NCI-H2081 (cell line): Measurements from ENCODE around the gene E2F8.

Experiments
- DNase-seq, 2 experiments: peaks; one replicate each; lab custom pipeline; 2025; lab: John Stamatoyannopoulos, UW

Gene E2F8

GRCh38 chr11:19187114-19187832, 53.5 kb downstream of the E2F8 start:
- no peak for DNase-seq

GRCh38 chr11:19185516-19186052, 55.2 kb downstream of the E2F8 start:
- DNase-seq, result no peak

GRCh38 chr11:19185036-19185435, 55.7 kb downstream of the E2F8 start:
- DNase-seq, result no peak

- no peak for DNase-seq
Measured at GRCh38 chr11:19183646-19184045, 57.1 kb downstream of the E2F8 start.

- DNase-seq, result no peak
Measured at GRCh38 chr11:19181531-19182261, 59.0 kb downstream of the E2F8 start.

GRCh38 chr11:19176629-19177186, 64.0 kb downstream of the E2F8 start:
- no peak for DNase-seq
